Hepatocyte (in vitro differentiated cells): ENCODE results near the gene TUBGCP2.

Source experiments
- CTCF ChIP-seq: fragments of 200-600 bp; sonication (generic); IDR thresholded peaks from 2 replicates; pipeline ENCODE4 v1.5.1; 2016; ENCODE audit warnings: antibody characterized with exemption, mild to moderate bottlenecking; ENCODE audit not compliant: poor library complexity
- EZH2 ChIP-seq: fragments of 200-600 bp; sonication (generic); IDR thresholded peaks from 2 replicates; pipeline ENCODE4 v1.6.1; 2016; ENCODE audit warnings: antibody characterized with exemption, mild to moderate bottlenecking, borderline replicate concordance
- EZH2phosphoT487 ChIP-seq: fragments of 200-600 bp; sonication (generic); IDR thresholded peaks from one replicate; pipeline ENCODE4 v1.6.1; 2018; ENCODE audit warnings: antibody characterized with exemption, mild to moderate bottlenecking, low read depth, moderate library complexity; ENCODE audit not compliant: unreplicated experiment, severe bottlenecking

GRCh38 chr10:133343558-133343957 lies 34.9 kb upstream of the TUBGCP2 start:
- no peak for TF ChIP-seq CTCF
- no peak for TF ChIP-seq EZH2phosphoT487
- TF ChIP-seq EZH2, result no peak
